ENCODE data around the gene C1orf210.

Gene C1orf210

DNA sequence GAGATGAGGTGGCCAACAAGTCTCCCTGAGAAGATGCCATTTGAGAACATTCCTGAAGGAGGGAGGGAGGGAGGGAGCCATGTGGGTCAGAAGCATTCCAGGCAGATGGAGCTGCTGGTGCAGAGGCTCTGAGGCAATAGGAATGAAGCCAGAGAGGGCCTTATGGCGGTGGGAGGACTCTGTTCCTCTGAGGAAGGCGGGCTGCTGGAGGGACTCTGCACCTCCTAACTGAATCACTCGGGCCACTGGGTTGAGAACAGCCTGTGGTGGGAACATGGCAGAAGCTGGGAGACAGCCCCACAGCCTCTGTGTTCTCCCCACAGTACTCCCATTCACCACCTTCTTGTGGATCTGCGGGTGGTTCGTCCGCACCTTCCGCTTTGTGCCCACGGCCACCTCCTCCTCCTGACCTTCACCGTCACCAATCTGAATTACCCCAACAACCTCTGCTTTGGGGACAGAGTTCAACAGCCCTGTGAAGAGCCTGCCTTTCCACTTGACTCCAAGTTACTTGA, 18.0 kb downstream of the C1orf210 start (continued):
- TF ChIP-seq, protein P1, sequence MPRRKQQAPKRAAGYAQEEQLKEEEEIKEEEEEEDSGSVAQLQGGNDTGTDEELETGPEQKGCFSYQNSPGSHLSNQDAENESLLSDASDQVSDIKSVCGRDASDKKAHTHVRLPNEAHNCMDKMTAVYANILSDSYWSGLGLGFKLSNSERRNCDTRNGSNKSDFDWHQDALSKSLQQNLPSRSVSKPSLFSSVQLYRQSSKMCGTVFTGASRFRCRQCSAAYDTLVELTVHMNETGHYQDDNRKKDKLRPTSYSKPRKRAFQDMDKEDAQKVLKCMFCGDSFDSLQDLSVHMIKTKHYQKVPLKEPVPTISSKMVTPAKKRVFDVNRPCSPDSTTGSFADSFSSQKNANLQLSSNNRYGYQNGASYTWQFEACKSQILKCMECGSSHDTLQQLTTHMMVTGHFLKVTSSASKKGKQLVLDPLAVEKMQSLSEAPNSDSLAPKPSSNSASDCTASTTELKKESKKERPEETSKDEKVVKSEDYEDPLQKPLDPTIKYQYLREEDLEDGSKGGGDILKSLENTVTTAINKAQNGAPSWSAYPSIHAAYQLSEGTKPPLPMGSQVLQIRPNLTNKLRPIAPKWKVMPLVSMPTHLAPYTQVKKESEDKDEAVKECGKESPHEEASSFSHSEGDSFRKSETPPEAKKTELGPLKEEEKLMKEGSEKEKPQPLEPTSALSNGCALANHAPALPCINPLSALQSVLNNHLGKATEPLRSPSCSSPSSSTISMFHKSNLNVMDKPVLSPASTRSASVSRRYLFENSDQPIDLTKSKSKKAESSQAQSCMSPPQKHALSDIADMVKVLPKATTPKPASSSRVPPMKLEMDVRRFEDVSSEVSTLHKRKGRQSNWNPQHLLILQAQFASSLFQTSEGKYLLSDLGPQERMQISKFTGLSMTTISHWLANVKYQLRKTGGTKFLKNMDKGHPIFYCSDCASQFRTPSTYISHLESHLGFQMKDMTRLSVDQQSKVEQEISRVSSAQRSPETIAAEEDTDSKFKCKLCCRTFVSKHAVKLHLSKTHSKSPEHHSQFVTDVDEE (CRISPR knock-in tag; IDR thresholded peaks at IDR 0.05): no peak
- TF ChIP-seq ZNF8 (CRISPR knock-in tag; IDR thresholded peaks at IDR 0.05): no peak
- TF ChIP-seq ESRRG (CRISPR knock-in tag; IDR thresholded peaks at IDR 0.05): no peak
- TF ChIP-seq PPARA (CRISPR knock-in tag; IDR thresholded peaks at IDR 0.05; ENCODE audit: borderline replicate concordance): no peak
- TF ChIP-seq ZC3H10 (CRISPR knock-in tag; IDR thresholded peaks at IDR 0.05): no peak

DNA sequence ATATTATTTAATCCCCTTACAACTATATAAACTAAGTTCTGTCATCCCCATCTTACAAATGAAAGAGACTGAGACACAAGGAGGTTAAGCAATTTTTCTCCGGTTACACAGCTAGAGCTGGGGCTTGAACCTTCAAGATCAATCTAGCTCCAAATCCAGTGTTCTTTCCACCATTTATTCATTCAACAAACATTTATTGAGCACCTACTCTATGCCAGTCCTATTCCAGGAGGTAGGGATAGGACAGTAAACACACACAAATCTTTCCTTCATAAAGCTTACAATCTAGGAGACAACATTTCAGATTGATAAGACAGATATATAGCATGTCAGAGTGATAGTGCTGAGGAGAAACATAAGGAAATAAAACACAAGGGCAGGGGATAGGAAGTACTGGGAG, 18.5 kb downstream of the C1orf210 start:
- TF ChIP-seq ZNF70 (CRISPR knock-in tag; IDR thresholded peaks at IDR 0.05): no peak
- TF ChIP-seq ARNTL (CRISPR knock-in tag; IDR thresholded peaks at IDR 0.05; ENCODE audit: borderline replicate concordance, low read depth): no peak
- no peak for TF ChIP-seq TCF4 (CRISPR knock-in tag; IDR thresholded peaks at IDR 0.05; ENCODE audit: borderline replicate concordance)
- TF ChIP-seq, protein P1 (CRISPR knock-in tag; IDR thresholded peaks at IDR 0.05): no peak
- no peak for TF ChIP-seq ESRRG (CRISPR knock-in tag; IDR thresholded peaks at IDR 0.05)
- TF ChIP-seq CSDC2 (CRISPR knock-in tag; IDR thresholded peaks at IDR 0.05): no peak
- no peak for TF ChIP-seq OSR1 (CRISPR knock-in tag; IDR thresholded peaks at IDR 0.05)
- TF ChIP-seq PPARA (CRISPR knock-in tag; IDR thresholded peaks at IDR 0.05; ENCODE audit: borderline replicate concordance): no peak
- TF ChIP-seq, protein P2, sequence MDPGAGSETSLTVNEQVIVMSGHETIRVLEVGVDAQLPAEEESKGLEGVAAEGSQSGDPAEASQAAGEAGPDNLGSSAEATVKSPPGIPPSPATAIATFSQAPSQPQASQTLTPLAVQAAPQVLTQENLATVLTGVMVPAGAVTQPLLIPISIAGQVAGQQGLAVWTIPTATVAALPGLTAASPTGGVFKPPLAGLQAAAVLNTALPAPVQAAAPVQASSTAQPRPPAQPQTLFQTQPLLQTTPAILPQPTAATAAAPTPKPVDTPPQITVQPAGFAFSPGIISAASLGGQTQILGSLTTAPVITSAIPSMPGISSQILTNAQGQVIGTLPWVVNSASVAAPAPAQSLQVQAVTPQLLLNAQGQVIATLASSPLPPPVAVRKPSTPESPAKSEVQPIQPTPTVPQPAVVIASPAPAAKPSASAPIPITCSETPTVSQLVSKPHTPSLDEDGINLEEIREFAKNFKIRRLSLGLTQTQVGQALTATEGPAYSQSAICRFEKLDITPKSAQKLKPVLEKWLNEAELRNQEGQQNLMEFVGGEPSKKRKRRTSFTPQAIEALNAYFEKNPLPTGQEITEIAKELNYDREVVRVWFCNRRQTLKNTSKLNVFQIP (CRISPR knock-in tag; IDR thresholded peaks at IDR 0.05; ENCODE audit: borderline replicate concordance, low read depth): no peak
- TF ChIP-seq, protein P3, sequence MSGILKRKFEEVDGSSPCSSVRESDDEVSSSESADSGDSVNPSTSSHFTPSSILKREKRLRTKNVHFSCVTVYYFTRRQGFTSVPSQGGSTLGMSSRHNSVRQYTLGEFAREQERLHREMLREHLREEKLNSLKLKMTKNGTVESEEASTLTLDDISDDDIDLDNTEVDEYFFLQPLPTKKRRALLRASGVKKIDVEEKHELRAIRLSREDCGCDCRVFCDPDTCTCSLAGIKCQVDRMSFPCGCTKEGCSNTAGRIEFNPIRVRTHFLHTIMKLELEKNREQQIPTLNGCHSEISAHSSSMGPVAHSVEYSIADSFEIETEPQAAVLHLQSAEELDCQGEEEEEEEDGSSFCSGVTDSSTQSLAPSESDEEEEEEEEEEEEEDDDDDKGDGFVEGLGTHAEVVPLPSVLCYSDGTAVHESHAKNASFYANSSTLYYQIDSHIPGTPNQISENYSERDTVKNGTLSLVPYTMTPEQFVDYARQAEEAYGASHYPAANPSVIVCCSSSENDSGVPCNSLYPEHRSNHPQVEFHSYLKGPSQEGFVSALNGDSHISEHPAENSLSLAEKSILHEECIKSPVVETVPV (CRISPR knock-in tag; IDR thresholded peaks at IDR 0.05): no peak
- no peak for TF ChIP-seq GLIS3 (CRISPR knock-in tag; IDR thresholded peaks at IDR 0.05)
- TF ChIP-seq TOX (CRISPR knock-in tag; IDR thresholded peaks at IDR 0.05; ENCODE audit: borderline replicate concordance): no peak
- TF ChIP-seq ZNF565 (CRISPR knock-in tag; conservative IDR thresholded peaks at IDR 0.05; ENCODE audit: low read depth): no peak
- TF ChIP-seq RARB (CRISPR knock-in tag; IDR thresholded peaks at IDR 0.05): no peak
- ATAC-seq: no peak

DNA sequence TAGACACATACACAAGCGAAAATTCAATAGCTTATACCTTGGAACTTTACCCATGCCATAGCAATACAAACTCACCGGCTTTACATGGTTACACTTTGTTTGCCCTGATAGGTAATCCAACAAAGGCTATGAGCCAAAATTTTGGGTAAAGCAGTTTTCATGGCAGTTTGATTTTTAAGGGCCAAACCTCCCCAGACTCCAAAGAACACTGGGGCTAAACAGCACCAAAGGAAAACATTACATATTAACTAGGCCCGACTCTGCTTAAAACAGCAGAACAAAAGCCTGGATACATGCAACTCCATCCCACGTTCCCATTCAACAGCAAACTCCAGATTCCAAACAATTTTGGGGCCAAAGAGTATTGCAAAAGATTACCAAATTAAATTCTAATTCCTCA, 19.9 kb downstream of the C1orf210 start:
- ATAC-seq: no peak
- TF ChIP-seq ISL1 (CRISPR knock-in tag; IDR thresholded peaks at IDR 0.05) (no peak), CSDC2 (CRISPR knock-in tag; IDR thresholded peaks at IDR 0.05) (no peak), ZFP3 (CRISPR knock-in tag; IDR thresholded peaks at IDR 0.05) (no peak), ZNF565 (CRISPR knock-in tag; conservative IDR thresholded peaks at IDR 0.05; ENCODE audit: low read depth) (no peak), SNAI2 (CRISPR knock-in tag; IDR thresholded peaks at IDR 0.05) (no peak), ZNF70 (CRISPR knock-in tag; IDR thresholded peaks at IDR 0.05) (no peak), ZC3H10 (CRISPR knock-in tag; IDR thresholded peaks at IDR 0.05) (no peak), ESRRG (CRISPR knock-in tag; IDR thresholded peaks at IDR 0.05) (no peak), ZNF8 (CRISPR knock-in tag; IDR thresholded peaks at IDR 0.05) (no peak), OSR1 (CRISPR knock-in tag; IDR thresholded peaks at IDR 0.05) (no peak), TOX (CRISPR knock-in tag; IDR thresholded peaks at IDR 0.05; ENCODE audit: borderline replicate concordance) (no peak)

DNA sequence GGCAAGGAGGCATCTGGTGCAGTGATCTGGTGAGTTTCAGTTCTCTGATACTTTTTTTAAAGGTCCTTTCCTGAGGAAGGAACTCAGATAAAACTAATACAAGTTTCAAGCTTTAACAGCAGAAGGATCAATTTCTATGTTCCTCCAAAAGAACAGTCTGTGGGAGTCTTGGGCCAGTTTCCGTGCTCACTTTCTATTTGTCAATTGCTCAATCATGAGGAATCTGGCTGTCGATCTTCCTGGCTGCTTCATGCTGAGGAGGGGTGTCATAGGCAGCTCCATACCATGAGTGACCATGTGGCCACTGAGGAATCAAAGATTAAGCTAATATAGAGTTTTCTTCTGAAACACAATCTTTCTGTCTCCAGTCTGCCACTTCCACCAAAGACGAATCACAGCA, 27.0 kb downstream of the C1orf210 start:
- ATAC-seq: no peak
- TF ChIP-seq ZFP30 (CRISPR knock-in tag; IDR thresholded peaks at IDR 0.05) (no peak), ZC3H10 (CRISPR knock-in tag; IDR thresholded peaks at IDR 0.05) (no peak), BACH2 (CRISPR knock-in tag; IDR thresholded peaks at IDR 0.05; ENCODE audit: borderline replicate concordance) (no peak), SNAI2 (CRISPR knock-in tag; IDR thresholded peaks at IDR 0.05) (no peak), TCF4 (CRISPR knock-in tag; IDR thresholded peaks at IDR 0.05; ENCODE audit: borderline replicate concordance) (no peak), ARNTL (CRISPR knock-in tag; IDR thresholded peaks at IDR 0.05; ENCODE audit: borderline replicate concordance, low read depth) (no peak), ZNF8 (CRISPR knock-in tag; IDR thresholded peaks at IDR 0.05) (no peak), RARB (CRISPR knock-in tag; IDR thresholded peaks at IDR 0.05) (no peak), PPARA (CRISPR knock-in tag; IDR thresholded peaks at IDR 0.05; ENCODE audit: borderline replicate concordance) (no peak), ZFP3 (CRISPR knock-in tag; IDR thresholded peaks at IDR 0.05) (no peak), ESRRG (CRISPR knock-in tag; IDR thresholded peaks at IDR 0.05) (no peak), ZNF70 (CRISPR knock-in tag; IDR thresholded peaks at IDR 0.05) (no peak)
- TF ChIP-seq, protein P4, sequence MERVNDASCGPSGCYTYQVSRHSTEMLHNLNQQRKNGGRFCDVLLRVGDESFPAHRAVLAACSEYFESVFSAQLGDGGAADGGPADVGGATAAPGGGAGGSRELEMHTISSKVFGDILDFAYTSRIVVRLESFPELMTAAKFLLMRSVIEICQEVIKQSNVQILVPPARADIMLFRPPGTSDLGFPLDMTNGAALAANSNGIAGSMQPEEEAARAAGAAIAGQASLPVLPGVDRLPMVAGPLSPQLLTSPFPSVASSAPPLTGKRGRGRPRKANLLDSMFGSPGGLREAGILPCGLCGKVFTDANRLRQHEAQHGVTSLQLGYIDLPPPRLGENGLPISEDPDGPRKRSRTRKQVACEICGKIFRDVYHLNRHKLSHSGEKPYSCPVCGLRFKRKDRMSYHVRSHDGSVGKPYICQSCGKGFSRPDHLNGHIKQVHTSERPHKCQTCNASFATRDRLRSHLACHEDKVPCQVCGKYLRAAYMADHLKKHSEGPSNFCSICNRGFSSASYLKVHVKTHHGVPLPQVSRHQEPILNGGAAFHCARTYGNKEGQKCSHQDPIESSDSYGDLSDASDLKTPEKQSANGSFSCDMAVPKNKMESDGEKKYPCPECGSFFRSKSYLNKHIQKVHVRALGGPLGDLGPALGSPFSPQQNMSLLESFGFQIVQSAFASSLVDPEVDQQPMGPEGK (CRISPR knock-in tag; IDR thresholded peaks at IDR 0.05; ENCODE audit: borderline replicate concordance): no peak
